Non-pigmented ciliary epithelial cell (primary cell): ENCODE measurements around the gene LCN15.
"Not testable (repeated sequence)": the region's sequence is repeated elsewhere in the genome, so short reads cannot be mapped to it uniquely, and the experiment has no call there.

ENCODE experiments used
- DNase-seq: peaks from one replicate; pipeline ENCODE4 v3.0.0-alpha.2; 2010; ENCODE audit warnings: low read depth

LCN15 gene

GRCh38 chr9:136722093-136722968, 42.0 kb downstream of the LCN15 start:
- DNase-seq, result no peak

GRCh38 chr9:136721339-136722092, 42.8 kb downstream of the LCN15 start:
- DNase-seq, result peak; percentile 45

GRCh38 chr9:136720898-136721338, 43.4 kb downstream of the LCN15 start:
- DNase-seq, result no peak

- DNase-seq, result no peak
These were observed 43.9 kb downstream of the LCN15 start for GRCh38 chr9:136720251-136720897.

- DNase-seq, result no peak
These were observed 45.0 kb downstream of the LCN15 start for GRCh38 chr9:136719195-136719880.

GRCh38 chr9:136718345-136719194, 45.7 kb downstream of the LCN15 start:
- no peak for DNase-seq

- DNase-seq, result no peak
These were observed 46.9 kb downstream of the LCN15 start for GRCh38 chr9:136717399-136717798.

GRCh38 chr9:136714893-136715274, 49.4 kb downstream of the LCN15 start:
- no peak for DNase-seq

- DNase-seq, result no peak
These were observed 50.0 kb downstream of the LCN15 start for GRCh38 chr9:136714096-136714892.

- no peak for DNase-seq
These were observed 50.8 kb downstream of the LCN15 start for GRCh38 chr9:136713550-136713949.

GRCh38 chr9:136712690-136713544, 51.4 kb downstream of the LCN15 start:
- DNase-seq, result no peak

GRCh38 chr9:136711751-136712689, 52.3 kb downstream of the LCN15 start, which contains the start of gene DIPK1B:
Gene DIPK1B (plus strand): TSS chr9:136712572. CDS start chr9:136712666, 94 bp downstream.
- DNase-seq, result no peak

- not testable (repeated sequence) for DNase-seq
These were observed 53.1 kb downstream of the LCN15 start for GRCh38 chr9:136711219-136711648.

GRCh38 chr9:136710543-136710942, 53.8 kb downstream of the LCN15 start:
- DNase-seq, result no peak
